Right ventricle myocardium inferior (tissue), 1 donor: Measurements from ENCODE around the gene SH2D4B. TPM values are rescaled to one million over a fixed set of nuclear protein-coding genes. Genes with fewer than 3 reads are reported as not detected.
A peak's percentile ranks its signal among the peaks of the same experiment; 100 is the strongest.
"Not testable (repeated sequence)": the region's sequence is repeated elsewhere in the genome, so short reads cannot be mapped to it uniquely, and the experiment has no call there.

Source experiments
- ATAC-seq: fragments of 200-7000 bp; cut with Tn5 transposase; one replicate; pipeline ENCODE4 v1.9.1; 2020; ENCODE audit warnings: mild to moderate bottlenecking, moderate library complexity
- DNase-seq: peaks from one replicate; pipeline ENCODE4 v3.0.0; 2021; ENCODE audit errors: missing footprints
- intact Hi-C: fragments of 100-400 bp; cut with DNase I; formaldehyde crosslinking; loops from one replicate; pipeline ENCODE4 v1.11.0; 2022
- total RNA-seq: library from RNA; stranded (reverse); fragmentation: NEBNext Ultra II Directional; extraction: Animal tissue kit (Norgen Biotek cat#: 25700); gene quantifications from one replicate; pipeline ENCODE4 v1.2.1, GENCODE V29; 2021
- donor health status: DM: no; HTN: yes; CAD: no; lungs with severe emphysema.

Gene SH2D4B
- total RNA-seq, 1 donor from 2014 or later: not detected

- ATAC-seq (no peak), DNase-seq (peak; percentile 37)
- intact Hi-C loops: no loop called here
Measured at GRCh38 chr10:80519936-80520650, 17.6 kb upstream of the SH2D4B start.

- DNase-seq (peak; percentile 37), ATAC-seq (no peak)
- intact Hi-C loops: no loop called here
Measured at GRCh38 chr10:80520661-80521470, 16.8 kb upstream of the SH2D4B start.

- intact Hi-C loops: no loop called here
- ATAC-seq (no peak), DNase-seq (peak; percentile 30)
Measured at GRCh38 chr10:80522756-80523363, 14.8 kb upstream of the SH2D4B start.

GRCh38 chr10:80523773-80524172 is 13.9 kb upstream of the SH2D4B start:
- ATAC-seq (no peak), DNase-seq (peak; percentile 59)
- intact Hi-C loops: no loop called here

- DNase-seq: peak; percentile 22
- intact Hi-C loops: no loop called here
- ATAC-seq: no peak
Measured at GRCh38 chr10:80524190-80524909, 13.4 kb upstream of the SH2D4B start.

- DNase-seq: no peak
- intact Hi-C loops: no loop called here
- no peak for ATAC-seq
Measured at GRCh38 chr10:80526218-80526617, 11.5 kb upstream of the SH2D4B start.

GRCh38 chr10:80526742-80527141 is 11.0 kb upstream of the SH2D4B start:
- intact Hi-C loops: no loop called here
- no peak for ATAC-seq
- DNase-seq: no peak

GRCh38 chr10:80528185-80528700 is 9.5 kb upstream of the SH2D4B start:
- DNase-seq (no peak), ATAC-seq (peak; percentile 38)
- intact Hi-C loops: no loop called here

- intact Hi-C loops: no loop called here
- no peak for DNase-seq
- ATAC-seq: no peak
Measured at GRCh38 chr10:80528901-80529300, 8.8 kb upstream of the SH2D4B start.

GRCh38 chr10:80529604-80530003 is 8.1 kb upstream of the SH2D4B start:
- DNase-seq (no peak), ATAC-seq (peak; percentile 50)
- intact Hi-C loops: no loop called here

- ATAC-seq (peak; percentile 56), DNase-seq (peak; percentile 41)
- intact Hi-C loops: no loop called here
Measured at GRCh38 chr10:80530251-80530650, 7.5 kb upstream of the SH2D4B start.

GRCh38 chr10:80530816-80531215 is 6.9 kb upstream of the SH2D4B start:
- no peak for DNase-seq
- ATAC-seq: no peak
- intact Hi-C loops: no loop called here

- intact Hi-C loops: no loop called here
- ATAC-seq: no peak
- no peak for DNase-seq
Measured at GRCh38 chr10:80532571-80532970, 5.1 kb upstream of the SH2D4B start.

- ATAC-seq, intact Hi-C loops, DNase-seq: not testable (repeated sequence)
Measured at GRCh38 chr10:80534059-80534458, 3.6 kb upstream of the SH2D4B start.

- not testable (repeated sequence) for ATAC-seq, DNase-seq
- intact Hi-C loops: loop anchor here (5.0 kb wide), 1 partner anchor 48 kb away; no protein-coding TSS in a partner anchor
Measured at GRCh38 chr10:80534646-80535045, 3.1 kb upstream of the SH2D4B start.

- peak; percentile 85 for ATAC-seq
- intact Hi-C loops: loop anchor here (5.0 kb wide), 1 partner anchor 46 kb away; no protein-coding TSS in a partner anchor
- DNase-seq: peak; percentile 77
Measured at GRCh38 chr10:80535671-80536360, 1.9 kb upstream of the SH2D4B start.

GRCh38 chr10:80536361-80536835 is 1.3 kb upstream of the SH2D4B start:
- no peak for DNase-seq
- intact Hi-C loops: loop anchor here (5.0 kb wide), 1 partner anchor 46 kb away; no protein-coding TSS in a partner anchor
- no peak for ATAC-seq
